Uterus (tissue), 2 donors: ENCODE results near the gene CAMTA1.

ENCODE experiments used
- POLR2A ChIP-seq, 2 donors: fragments of 450-650 bp; IDR thresholded peaks; one replicate each; pipeline ENCODE4 v1.6.1; 2016; ENCODE audit warnings: antibody characterized with exemption in 2 of 2, mild to moderate bottlenecking in 1 of 2, moderate library complexity in 1 of 2
- TF ChIP-seq, protein P1 (sequence below), 4 experiments: fragments of 200-600 bp in 2 of 4; fragments of 450-650 bp in 2 of 4; sonication (generic) in 2 of 4; IDR thresholded peaks; one replicate each; pipeline ENCODE4 v1.5.1; 2016 to 2019; ENCODE audit warnings: antibody characterized with exemption in 4 of 4, mild to moderate bottlenecking in 2 of 4, moderate library complexity in 1 of 4

GRCh38 chr1:7535934-7536878, 751.0 kb downstream of the CAMTA1 start:
- no peak for TF ChIP-seq POLR2A (IDR thresholded peaks at IDR 0.05)
- TF ChIP-seq, protein P1, sequence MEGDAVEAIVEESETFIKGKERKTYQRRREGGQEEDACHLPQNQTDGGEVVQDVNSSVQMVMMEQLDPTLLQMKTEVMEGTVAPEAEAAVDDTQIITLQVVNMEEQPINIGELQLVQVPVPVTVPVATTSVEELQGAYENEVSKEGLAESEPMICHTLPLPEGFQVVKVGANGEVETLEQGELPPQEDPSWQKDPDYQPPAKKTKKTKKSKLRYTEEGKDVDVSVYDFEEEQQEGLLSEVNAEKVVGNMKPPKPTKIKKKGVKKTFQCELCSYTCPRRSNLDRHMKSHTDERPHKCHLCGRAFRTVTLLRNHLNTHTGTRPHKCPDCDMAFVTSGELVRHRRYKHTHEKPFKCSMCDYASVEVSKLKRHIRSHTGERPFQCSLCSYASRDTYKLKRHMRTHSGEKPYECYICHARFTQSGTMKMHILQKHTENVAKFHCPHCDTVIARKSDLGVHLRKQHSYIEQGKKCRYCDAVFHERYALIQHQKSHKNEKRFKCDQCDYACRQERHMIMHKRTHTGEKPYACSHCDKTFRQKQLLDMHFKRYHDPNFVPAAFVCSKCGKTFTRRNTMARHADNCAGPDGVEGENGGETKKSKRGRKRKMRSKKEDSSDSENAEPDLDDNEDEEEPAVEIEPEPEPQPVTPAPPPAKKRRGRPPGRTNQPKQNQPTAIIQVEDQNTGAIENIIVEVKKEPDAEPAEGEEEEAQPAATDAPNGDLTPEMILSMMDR (IDR thresholded peaks at IDR 0.05), result no peak
